Psoas muscle (tissue), 8 donors: ENCODE results near the gene S100A7. TPM values are rescaled to one million over a fixed set of nuclear protein-coding genes. Genes with fewer than 3 reads are reported as not detected.
A peak's percentile ranks its signal among the peaks of the same experiment; 100 is the strongest.

Experiments
- ATAC-seq, 4 donors: fragments of 200-7000 bp; cut with Tn5 transposase; one replicate each; pipeline ENCODE4 v1.9.1; 2020; ENCODE audit warnings: moderate library complexity in 3 of 4, mild to moderate bottlenecking in 2 of 4
- DNase-seq, 2 donors: peaks; one replicate each; pipeline ENCODE4 v3.0.0-alpha.2; 2020
- H3K27ac ChIP-seq: fragments of 200-600 bp; one replicate; pipeline ENCODE4 v1.8.0; 2022
- H3K27me3 ChIP-seq, 3 donors: fragments of 200-600 bp in 1 of 3; one replicate each; pipeline versions ENCODE4 v1.6.1 to v1.8.0; 2013 to 2022; ENCODE audit warnings: low read length in 2 of 3, mild to moderate bottlenecking in 2 of 3, moderate library complexity in 1 of 3; ENCODE audit not compliant: insufficient read depth in 3 of 3
- H3K36me3 ChIP-seq, 2 donors: fragments of 200-600 bp in 1 of 2; one replicate each; pipeline versions ENCODE4 v1.6.1 to v1.8.0; 2013 to 2022; ENCODE audit warnings: low read depth in 1 of 2, mild to moderate bottlenecking in 1 of 2, moderate library complexity in 1 of 2; ENCODE audit not compliant: insufficient read depth in 1 of 2
- H3K4me1 ChIP-seq: fragments of 200-600 bp; one replicate; pipeline ENCODE4 v1.8.0; 2022
- H3K4me3 ChIP-seq: fragments of 200-600 bp; one replicate; pipeline ENCODE4 v1.8.0; 2022; ENCODE audit warnings: mild to moderate bottlenecking
- H3K9me3 ChIP-seq: fragments of 200-600 bp; one replicate; pipeline ENCODE4 v1.8.0; 2022
- WGBS, 3 donors: extraction: QIAGEN DNeasy Blood & Tissue Kit; methylation state at CpG; one replicate each; pipeline versions ENCODE4 v1.1.6 to v1.1.7; 2013; 5-methylcytosine and 5-hydroxymethylcytosine counted together
- intact Hi-C, 2 donors: fragments of 100-400 bp; cut with DNase I; formaldehyde crosslinking; loops; one replicate each; pipeline versions ENCODE4 v1.11.0 to v1.14.2; 2022
- polyA plus RNA-seq, 3 donors: library from polyadenylated mRNA; stranded (reverse); fragments of 200-250 nt; gene quantifications; one replicate each; pipeline ENCODE4 v1.2.3, GENCODE V29; 2013
- total RNA-seq, 4 donors: library from RNA; stranded (reverse); fragmentation: NEBNext Ultra II Directional in 2 of 4; extraction: Animal tissue kit (Norgen Biotek cat#: 25700) in 2 of 4; gene quantifications; one replicate each; pipeline versions ENCODE4 v1.2.1 to v1.2.4, GENCODE V29; 2021 to 2023
- TF ChIP-seq, protein P1 (sequence below): fragments of 200-600 bp; IDR thresholded peaks from one replicate; pipeline ENCODE4 v1.8.0; 2022; ENCODE audit warnings: antibody characterized with exemption
- donor health status: healthy with polysubstance abuse.
- donor health status: DM: no; HTN: no; CAD: no; lungs with moderate emphysema.
- donor health status: Bipolar disorder and iron deficiency.
- donor health status: healthy.
- donor health status: DM: yes; HTN: yes; CAD: no.
- donor health status: DM: no; HTN: no; CAD: no.
- donor health status: DM: no; HTN: no; CAD: no.
- donor health status: DM: yes; HTN: yes; CAD: no.

Gene S100A7
- total and polyA plus RNA-seq, 7 donors: 0.60 TPM; not detected in 6

GRCh38 chr1:153428791-153429190, 31.7 kb downstream of the S100A7 start:
- Histone ChIP-seq H3K27ac (no peak overlapping the region), H3K4me3 (no peak overlapping the region), H3K9me3 (no peaks in the 10 kb centered on the region), H3K4me1 (no peaks in the 10 kb centered on the region), H3K27me3 (peaks cover 0 to 13% (median 0%) of the 10 kb centered on the region in 3 donors), H3K36me3 (no peaks in the 10 kb centered on the region)
- no peak for DNase-seq
- TF ChIP-seq, protein P1, sequence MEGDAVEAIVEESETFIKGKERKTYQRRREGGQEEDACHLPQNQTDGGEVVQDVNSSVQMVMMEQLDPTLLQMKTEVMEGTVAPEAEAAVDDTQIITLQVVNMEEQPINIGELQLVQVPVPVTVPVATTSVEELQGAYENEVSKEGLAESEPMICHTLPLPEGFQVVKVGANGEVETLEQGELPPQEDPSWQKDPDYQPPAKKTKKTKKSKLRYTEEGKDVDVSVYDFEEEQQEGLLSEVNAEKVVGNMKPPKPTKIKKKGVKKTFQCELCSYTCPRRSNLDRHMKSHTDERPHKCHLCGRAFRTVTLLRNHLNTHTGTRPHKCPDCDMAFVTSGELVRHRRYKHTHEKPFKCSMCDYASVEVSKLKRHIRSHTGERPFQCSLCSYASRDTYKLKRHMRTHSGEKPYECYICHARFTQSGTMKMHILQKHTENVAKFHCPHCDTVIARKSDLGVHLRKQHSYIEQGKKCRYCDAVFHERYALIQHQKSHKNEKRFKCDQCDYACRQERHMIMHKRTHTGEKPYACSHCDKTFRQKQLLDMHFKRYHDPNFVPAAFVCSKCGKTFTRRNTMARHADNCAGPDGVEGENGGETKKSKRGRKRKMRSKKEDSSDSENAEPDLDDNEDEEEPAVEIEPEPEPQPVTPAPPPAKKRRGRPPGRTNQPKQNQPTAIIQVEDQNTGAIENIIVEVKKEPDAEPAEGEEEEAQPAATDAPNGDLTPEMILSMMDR: no peak
- intact Hi-C loops: no loop called here
- WGBS, 3 donors: 38 to 48% (median 40%) methylated on average over 6 of the region's 6 CpGs
- ATAC-seq: no peak

GRCh38 chr1:153428073-153428638, 32.3 kb downstream of the S100A7 start:
- Histone ChIP-seq H3K36me3 (no peaks in the 10 kb centered on the region), H3K4me3 (no peak overlapping the region), H3K27ac (no peak overlapping the region), H3K27me3 (peaks cover 0 to 13% (median 0%) of the 10 kb centered on the region in 3 donors), H3K9me3 (no peaks in the 10 kb centered on the region), H3K4me1 (no peaks in the 10 kb centered on the region)
- TF ChIP-seq, protein P1: no peak
- 76 to 81% (median 77%) methylated on average over 12 of the region's 12 CpGs for WGBS, 3 donors
- DNase-seq (no peak), ATAC-seq (no peak)
- intact Hi-C loops: no loop called here

GRCh38 chr1:153426809-153427208, 33.6 kb downstream of the S100A7 start:
- Histone ChIP-seq H3K4me1 (no peaks in the 10 kb centered on the region), H3K9me3 (no peaks in the 10 kb centered on the region), H3K4me3 (no peak overlapping the region), H3K27me3 (peaks cover 0 to 13% (median 0%) of the 10 kb centered on the region in 3 donors), H3K27ac (no peak overlapping the region), H3K36me3 (no peaks in the 10 kb centered on the region)
- TF ChIP-seq, protein P1: no peak
- DNase-seq (no peak), ATAC-seq (no peak)
- WGBS, 3 donors: 9 to 12% (median 10%) methylated on average over 1 of the region's 1 CpG
- intact Hi-C loops: no loop called here

DNA sequence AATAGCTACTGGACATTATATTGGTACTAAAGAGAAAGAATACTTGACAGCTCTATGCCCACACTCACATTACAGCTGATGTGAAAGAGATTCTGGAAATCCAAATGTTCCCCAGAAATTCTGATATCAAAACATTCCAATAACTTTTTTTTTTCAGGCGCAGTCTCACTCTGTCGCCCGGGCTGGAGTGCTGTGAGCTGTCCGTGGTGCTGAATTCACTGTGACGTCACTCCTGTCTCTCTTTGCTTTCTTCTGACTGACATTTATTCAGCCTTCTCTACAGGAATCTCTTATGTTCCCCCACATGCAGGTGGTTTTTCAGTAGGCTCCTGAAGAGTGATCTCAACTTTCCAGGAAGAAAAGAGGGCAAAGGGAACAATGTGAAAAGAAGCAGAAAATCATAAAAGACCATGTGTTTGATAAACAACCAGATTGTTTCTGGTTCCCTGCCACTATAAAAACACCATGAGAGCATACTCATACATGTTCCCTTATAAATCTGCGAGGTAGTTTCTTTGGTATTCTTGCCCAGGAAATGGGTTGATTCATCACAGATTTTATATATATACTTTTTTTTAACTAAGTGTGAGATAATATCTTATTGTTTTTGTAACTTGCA, 37.9 kb downstream of the S100A7 start:
- ATAC-seq: peak in 2 of 4 donors; percentile 53 to 57
- 5 to 7% (median 7%) methylated on average over 6 of the region's 6 CpGs for WGBS, 3 donors
- intact Hi-C loops: no loop called here

More for the DNA sequence above, 37.9 kb downstream of the S100A7 start:
- no peaks in the 10 kb centered on the region for H3K9me3 ChIP-seq
- DNase-seq: peak; percentile 50 to 75
- no peak overlapping the region for H3K4me3 ChIP-seq
- no peaks in the 10 kb centered on the region for H3K36me3 ChIP-seq
- no peak overlapping the region for H3K27ac ChIP-seq
- peaks cover 0 to 13% (median 6%) of the 10 kb centered on the region in 3 donors for H3K27me3 ChIP-seq
- TF ChIP-seq, protein P1: no peak
- no peaks in the 10 kb centered on the region for H3K4me1 ChIP-seq
